DMS153 treated with DMSO at 0.1 percent for 48 hours (cell line): ENCODE data around the gene TMIGD1.

Source experiments
- DNase-seq: peaks from one replicate; lab custom pipeline; 2025; ENCODE audit not compliant: unreplicated experiment; lab: John Stamatoyannopoulos, UW

The TMIGD1 gene

GRCh38 chr17:30290696-30291542, 42.9 kb downstream of the TMIGD1 start:
- peak; percentile 27 for DNase-seq

GRCh38 chr17:30290077-30290476, 43.8 kb downstream of the TMIGD1 start:
- no peak for DNase-seq

DNA sequence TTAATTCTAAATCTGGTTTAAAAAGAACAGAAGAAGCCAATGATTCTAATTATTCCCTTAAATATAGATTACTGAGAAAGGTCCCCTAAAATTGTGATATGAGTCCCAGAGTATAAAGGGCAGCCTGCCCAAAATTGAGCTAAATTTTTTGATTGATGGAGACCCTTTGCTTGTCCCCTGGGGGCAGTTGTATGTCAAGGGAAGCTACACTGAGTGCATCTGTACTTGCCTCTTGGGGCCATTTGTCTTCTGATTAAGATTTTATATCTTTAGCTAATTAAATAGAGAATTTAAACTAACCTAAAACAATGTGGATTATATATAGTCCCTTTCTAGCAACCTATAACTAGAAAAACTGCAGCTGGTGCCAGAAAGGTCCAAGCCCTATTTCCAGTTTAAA, 54.7 kb downstream of the TMIGD1 start:
- DNase-seq = no peak

GRCh38 chr17:30278032-30278431, 55.8 kb downstream of the TMIGD1 start:
- DNase-seq = no peak

- DNase-seq = no peak
Observed at GRCh38 chr17:30275911-30276310, 57.9 kb downstream of the TMIGD1 start.

DNA sequence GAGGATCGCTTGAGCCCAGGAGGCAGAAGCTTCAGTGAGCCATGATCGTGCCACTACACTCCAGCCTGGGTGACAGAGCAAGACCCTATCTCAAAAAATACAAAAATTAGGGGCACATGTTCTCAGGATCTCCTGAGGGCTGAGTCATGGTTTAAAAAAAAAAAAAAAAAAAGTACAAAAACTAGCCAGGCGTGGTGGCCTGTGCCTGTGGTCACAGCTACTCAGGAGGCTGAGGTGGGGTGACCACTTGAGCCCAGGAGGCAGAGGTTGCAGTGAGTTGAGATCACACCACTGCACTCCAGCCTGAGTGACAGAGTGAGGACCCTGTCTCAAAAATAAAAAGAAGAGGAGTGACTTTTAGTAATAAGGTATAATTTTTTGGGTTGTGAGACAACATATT, 59.0 kb downstream of the TMIGD1 start:
- no peak for DNase-seq

GRCh38 chr17:30273373-30273772, 60.5 kb downstream of the TMIGD1 start:
- DNase-seq = no peak

DNA sequence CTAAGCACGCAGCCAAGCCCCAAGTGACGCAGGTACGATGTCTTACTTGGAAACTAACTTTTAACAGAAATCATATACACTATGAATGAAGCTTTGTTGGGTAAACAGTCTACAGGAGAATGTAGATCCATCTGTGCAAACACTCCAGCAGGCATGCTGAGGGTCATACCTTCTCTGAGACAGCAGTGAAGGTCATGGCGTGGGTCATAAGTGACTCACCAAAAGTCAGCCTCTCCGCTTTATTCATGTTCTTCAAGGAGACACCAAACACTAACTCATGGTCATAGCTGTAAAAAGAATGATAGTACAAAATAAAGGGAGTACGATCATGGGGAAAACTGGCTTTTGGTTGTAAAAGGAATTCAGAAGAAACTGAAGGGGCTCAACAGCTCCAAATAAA, 62.8 kb downstream of the TMIGD1 start:
- DNase-seq = no peak

GRCh38 chr17:30267625-30268024, 66.2 kb downstream of the TMIGD1 start:
- DNase-seq = no peak
